Keratinocyte (primary cell): Measurements from ENCODE around the gene TOM1L1. TPM values are rescaled to one million over a fixed set of nuclear protein-coding genes. Genes with fewer than 3 reads are reported as not detected.

Experiments
- DNase-seq: peaks from one replicate; pipeline ENCODE4 v3.0.0-alpha.2; 2011; ENCODE audit warnings: low read depth, missing footprints, low spot score
- FAIRE-seq: peaks from 2 replicates; lab custom pipeline; 2011; peaks lifted over from hg19 to GRCh38; lab: Jason Lieb, UNC
- H2AFZ ChIP-seq: 2 replicates; pipeline ENCODE4 v1.6.0; 2012; ENCODE audit warnings: low read length, control low read depth, inconsistent platforms; ENCODE audit not compliant: control insufficient read depth
- H3K27ac ChIP-seq: 2 replicates; pipeline ENCODE4 v1.5.1; 2011; ENCODE audit warnings: low read length; ENCODE audit not compliant: control insufficient read depth, insufficient read depth
- H3K27me3 ChIP-seq: 3 replicates; pipeline ENCODE4 v1.6.0; 2011; ENCODE audit warnings: low read length; ENCODE audit not compliant: control insufficient read depth, insufficient read depth; ENCODE audit errors: extremely low read depth
- H3K36me3 ChIP-seq, 2 experiments: 2 replicates in 1 of 2; 3 replicates in 1 of 2; pipeline ENCODE4 v1.5.1; 2011; ENCODE audit warnings: low read length in 2 of 2, mild to moderate bottlenecking in 1 of 2; ENCODE audit not compliant: control insufficient read depth in 2 of 2, insufficient read depth in 2 of 2; ENCODE audit errors: extremely low read depth in 1 of 2
- H3K4me1 ChIP-seq: 3 replicates; pipeline ENCODE4 v1.5.1; 2011; ENCODE audit warnings: low read length; ENCODE audit not compliant: control insufficient read depth, insufficient read depth; ENCODE audit errors: extremely low read depth
- H3K4me2 ChIP-seq: 3 replicates; pipeline ENCODE4 v1.6.0; 2011; ENCODE audit warnings: low read depth, low read length; ENCODE audit not compliant: control insufficient read depth, insufficient read depth; ENCODE audit errors: extremely low read depth
- H3K4me3 ChIP-seq, 3 experiments: fragments of 200-600 bp in 1 of 3; sonication (generic) in 1 of 3; 2 replicates in 2 of 3; 3 replicates in 1 of 3; pipeline ENCODE4 v1.5.1; 2011 to 2016; ENCODE audit warnings: low read length in 3 of 3, mild to moderate bottlenecking in 3 of 3, control low read depth in 2 of 3, inconsistent platforms in 1 of 3, low read depth in 1 of 3, mixed read lengths in 1 of 3, mixed run types in 1 of 3, moderate library complexity in 1 of 3; ENCODE audit not compliant: control insufficient read depth in 2 of 3, insufficient read depth in 2 of 3; ENCODE audit errors: extremely low read depth in 1 of 3
- H3K79me2 ChIP-seq: 2 replicates; pipeline ENCODE4 v1.6.0; 2012; ENCODE audit warnings: low read length; ENCODE audit not compliant: control insufficient read depth, insufficient read depth
- H3K9ac ChIP-seq: 3 replicates; pipeline ENCODE4 v1.6.0; 2011; ENCODE audit warnings: low read length; ENCODE audit not compliant: control insufficient read depth, insufficient read depth; ENCODE audit errors: extremely low read depth
- H3K9me1 ChIP-seq: 3 replicates; pipeline ENCODE4 v1.6.0; 2011; ENCODE audit warnings: low read length; ENCODE audit not compliant: control insufficient read depth, insufficient read depth; ENCODE audit errors: extremely low read depth
- H3K9me3 ChIP-seq: 2 replicates; pipeline ENCODE4 v1.5.1; 2012; ENCODE audit warnings: low read depth, low read length; ENCODE audit not compliant: control insufficient read depth
- H4K20me1 ChIP-seq: 3 replicates; pipeline ENCODE4 v1.6.0; 2011; ENCODE audit warnings: low read length; ENCODE audit not compliant: control insufficient read depth, insufficient read depth; ENCODE audit errors: extremely low read depth
- EZH2 ChIP-seq: IDR thresholded peaks from one replicate; pipeline ENCODE4 v1.6.1; 2012; ENCODE audit warnings: inconsistent platforms, mild to moderate bottlenecking, low read length, moderate library complexity
- dilution Hi-C: fragments of 300-500 bp; cut with MboI; formaldehyde crosslinking; loops from one replicate; pipeline ENCODE4 v1.7.0; 2020; ENCODE audit warnings: low sequenced_read_pairs; ENCODE audit not compliant: extremely low pct_ligation_motif_present
- polyA plus RNA-seq, 5 experiments: library from polyadenylated mRNA; depleted of rRNA in 3 of 5; stranded (reverse) in 3 of 5; stranded (forward) in 1 of 5; unstranded in 1 of 5; fragments of >200 nt; gene quantifications; 1 replicate in 1 of 5; 2 replicates in 3 of 5; 3 replicates in 1 of 5; pipeline versions ENCODE4 v1.2.1 to v1.2.3, GENCODE V29; 2011 to 2012; ENCODE audit warnings: missing spikeins in 2 of 5, low read depth in 1 of 5, low replicate concordance in 1 of 5
- TF ChIP-seq, protein P1 (sequence below), 3 experiments: IDR thresholded peaks in 1 of 3; conservative IDR thresholded peaks in 1 of 3; optimal IDR thresholded peaks in 1 of 3; 2 replicates in 2 of 3; 3 replicates in 1 of 3; pipeline versions ENCODE3 to v1.5.1; 2011; ENCODE audit warnings: low read length in 3 of 3, mild to moderate bottlenecking in 3 of 3, moderate library complexity in 2 of 3, control low read depth in 1 of 3, inconsistent platforms in 1 of 3; ENCODE audit not compliant: insufficient read depth in 2 of 3; ENCODE audit errors: extremely low read depth in 1 of 3

The TOM1L1 gene
- polyA plus RNA-seq, 1 donor (not counting 4 experiments of a cell fraction or from before 2014, with no cell fraction given): 90.1 TPM

DNA sequence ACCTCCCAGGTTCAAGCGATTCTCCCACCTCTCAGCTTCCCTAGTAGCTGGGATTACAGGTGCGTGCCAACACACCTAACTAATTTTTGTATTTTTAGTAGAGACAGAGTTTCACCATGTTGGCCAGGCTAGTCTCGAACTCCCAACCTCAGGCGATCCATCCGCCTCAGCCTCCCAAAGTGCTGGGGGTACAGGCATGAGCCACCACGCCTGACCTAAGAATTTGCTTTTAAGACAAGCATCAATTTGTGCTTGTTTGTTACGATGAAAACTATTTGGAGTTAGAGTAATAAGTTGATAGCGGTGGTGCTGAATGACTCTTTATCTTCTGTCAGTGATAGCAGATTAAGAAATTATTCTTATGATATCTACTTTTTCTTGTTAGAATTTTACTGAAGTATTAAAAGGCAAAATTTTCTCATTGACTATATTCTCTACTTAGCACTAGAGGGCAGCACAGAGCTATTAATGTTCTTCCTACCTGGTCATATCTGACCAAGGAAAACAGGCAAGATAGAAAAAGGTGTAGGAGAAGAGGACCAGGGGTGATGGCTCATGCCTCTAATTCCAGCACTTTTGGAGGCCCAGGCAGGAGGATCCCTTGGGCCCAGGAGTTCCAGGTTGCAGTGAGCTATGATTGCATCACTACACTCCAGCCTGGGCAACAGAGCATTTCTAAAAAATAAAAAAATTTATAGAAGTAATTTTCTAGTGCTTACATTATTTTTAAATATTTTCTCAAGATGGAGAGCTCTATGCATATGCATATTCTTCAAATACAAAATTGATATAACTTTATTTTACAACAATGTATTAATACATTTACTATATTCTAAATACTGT, 92.4 kb downstream of the TOM1L1 start:
- no peaks in the 10 kb centered on the region for H4K20me1 ChIP-seq
- no peaks in the 10 kb centered on the region for H3K9me3 ChIP-seq
- FAIRE-seq (peak; percentile 5), DNase-seq (no peak)
- no peak overlapping the region for H3K27ac ChIP-seq
- no peaks in the 10 kb centered on the region for H3K4me1 ChIP-seq
- no peaks in the 10 kb centered on the region for H3K27me3 ChIP-seq
- no peaks in the 10 kb centered on the region for H3K79me2 ChIP-seq
- no peak overlapping the region for H2AFZ ChIP-seq
- no peak overlapping the region for H3K4me2 ChIP-seq
- dilution Hi-C loops: no loop called here
- peaks cover 0 to 1% of the 10 kb centered on the region in 2 experiments for H3K36me3 ChIP-seq
- no peak overlapping the region for H3K4me3 ChIP-seq
- no peak overlapping the region for H3K9ac ChIP-seq
- H3K9me1 ChIP-seq: no peaks in the 10 kb centered on the region
- TF ChIP-seq, protein P1, sequence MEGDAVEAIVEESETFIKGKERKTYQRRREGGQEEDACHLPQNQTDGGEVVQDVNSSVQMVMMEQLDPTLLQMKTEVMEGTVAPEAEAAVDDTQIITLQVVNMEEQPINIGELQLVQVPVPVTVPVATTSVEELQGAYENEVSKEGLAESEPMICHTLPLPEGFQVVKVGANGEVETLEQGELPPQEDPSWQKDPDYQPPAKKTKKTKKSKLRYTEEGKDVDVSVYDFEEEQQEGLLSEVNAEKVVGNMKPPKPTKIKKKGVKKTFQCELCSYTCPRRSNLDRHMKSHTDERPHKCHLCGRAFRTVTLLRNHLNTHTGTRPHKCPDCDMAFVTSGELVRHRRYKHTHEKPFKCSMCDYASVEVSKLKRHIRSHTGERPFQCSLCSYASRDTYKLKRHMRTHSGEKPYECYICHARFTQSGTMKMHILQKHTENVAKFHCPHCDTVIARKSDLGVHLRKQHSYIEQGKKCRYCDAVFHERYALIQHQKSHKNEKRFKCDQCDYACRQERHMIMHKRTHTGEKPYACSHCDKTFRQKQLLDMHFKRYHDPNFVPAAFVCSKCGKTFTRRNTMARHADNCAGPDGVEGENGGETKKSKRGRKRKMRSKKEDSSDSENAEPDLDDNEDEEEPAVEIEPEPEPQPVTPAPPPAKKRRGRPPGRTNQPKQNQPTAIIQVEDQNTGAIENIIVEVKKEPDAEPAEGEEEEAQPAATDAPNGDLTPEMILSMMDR (optimal IDR thresholded peaks at IDR 0.05 in 1 of 3, IDR thresholded peaks at IDR 0.05 in 1 of 3, conservative IDR thresholded peaks at IDR 0.05 in 1 of 3; ENCODE audit: extremely low read depth in 1 of 3, insufficient read depth in 2 of 3, low read length in 3 of 3): peak in 2 of 3 experiments; percentile 17 to 50
- TF ChIP-seq EZH2: no peak

DNA sequence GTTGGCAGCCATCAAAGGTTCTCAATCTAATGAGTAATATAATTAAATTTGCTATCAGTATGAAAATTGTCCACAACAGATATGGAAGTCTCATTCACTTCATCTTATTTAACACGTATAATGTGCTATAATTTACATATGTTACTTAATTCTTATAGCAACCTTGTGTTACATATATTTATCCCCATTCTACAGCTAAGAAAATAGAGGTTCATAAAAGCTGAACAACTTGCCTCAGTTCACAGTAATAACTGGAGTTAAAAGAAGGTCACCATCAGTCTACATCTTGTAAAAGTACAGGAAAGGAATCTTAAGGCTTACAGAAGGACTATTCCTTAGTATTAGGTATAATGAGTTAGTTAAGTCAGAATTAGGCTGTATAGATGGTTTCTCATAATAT, 95.8 kb downstream of the TOM1L1 start:
- DNase-seq: no peak
- H3K36me3 ChIP-seq: peaks cover 0 to 3% of the 10 kb centered on the region in 2 experiments
- no peaks in the 10 kb centered on the region for H3K9me3 ChIP-seq
- no peaks in the 10 kb centered on the region for H3K79me2 ChIP-seq
- H2AFZ ChIP-seq: no peak overlapping the region
- H3K27me3 ChIP-seq: no peaks in the 10 kb centered on the region
- no peak overlapping the region for H3K9ac ChIP-seq
- TF ChIP-seq, protein P1 (optimal IDR thresholded peaks at IDR 0.05 in 1 of 3, IDR thresholded peaks at IDR 0.05 in 1 of 3, conservative IDR thresholded peaks at IDR 0.05 in 1 of 3; ENCODE audit: extremely low read depth in 1 of 3, insufficient read depth in 2 of 3, low read length in 3 of 3): no peak
- no peak for TF ChIP-seq EZH2
- no peak overlapping the region for H3K4me2 ChIP-seq
- H3K4me1 ChIP-seq: no peaks in the 10 kb centered on the region
- no peak for FAIRE-seq
- no peaks in the 10 kb centered on the region for H3K9me1 ChIP-seq
- no peaks in the 10 kb centered on the region for H4K20me1 ChIP-seq
- dilution Hi-C loops: no loop called here
- H3K27ac ChIP-seq: no peak overlapping the region
- no peak overlapping the region for H3K4me3 ChIP-seq
